ENCODE data around the gene CYP2E1. TPM values are rescaled to one million over a fixed set of nuclear protein-coding genes. Genes with fewer than 3 reads are reported as not detected.

CYP2E1 gene
- total RNA-seq, 1 donor from 2014 or later: 2.1 TPM

- intact Hi-C loops (cut with DNase I): no loop called here
Observed at GRCh38 chr10:133559216-133559615, 32.1 kb downstream of the CYP2E1 start.

GRCh38 chr10:133564816-133565215 lies 37.7 kb downstream of the CYP2E1 start:
- ATAC-seq (no peak), DNase-seq (no peak)
- H3K4me3 ChIP-seq: no peak overlapping the region
- H3K27me3 ChIP-seq: peaks cover 10% of the 10 kb centered on the region
- TF ChIP-seq CTCF (IDR thresholded peaks at IDR 0.05): no peak
- intact Hi-C loops (cut with DNase I): no loop called here
- H3K36me3 ChIP-seq: no peaks in the 10 kb centered on the region
- H3K9me3 ChIP-seq: no peaks in the 10 kb centered on the region
- no peak overlapping the region for H3K27ac ChIP-seq
- H3K4me1 ChIP-seq: no peaks in the 10 kb centered on the region

More at GRCh38 chr10:133559216-133559615, 32.1 kb downstream of the CYP2E1 start:
- Histone ChIP-seq H3K27me3 (no peaks in the 10 kb centered on the region), H3K4me3 (no peak overlapping the region), H3K4me1 (no peaks in the 10 kb centered on the region), H3K27ac (no peak overlapping the region), H3K36me3 (no peaks in the 10 kb centered on the region), H3K9me3 (no peaks in the 10 kb centered on the region)
- DNase-seq (no peak), ATAC-seq (no peak)
- TF ChIP-seq CTCF (IDR thresholded peaks at IDR 0.05): no peak

GRCh38 chr10:133565441-133566294 lies 38.5 kb downstream of the CYP2E1 start, which contains the start of gene SYCE1:
Gene SYCE1 (minus strand): TSS chr10:133565583. CDS start chr10:133565529, 54 bp downstream.
- Histone ChIP-seq H3K4me3 (no peak within 1 kb of the TSS), H3K27me3 (peaks cover 10% of the 10 kb centered on the region), H3K36me3 (no peaks in the 10 kb centered on the region), H3K9me3 (no peaks in the 10 kb centered on the region), H3K27ac (no peak within 1 kb of the TSS), H3K4me1 (no peaks in the 10 kb centered on the region)
- peak; percentile 51 for ATAC-seq
- TF ChIP-seq CTCF (IDR thresholded peaks at IDR 0.05): no peak
- DNase-seq: no peak
- intact Hi-C loops (cut with DNase I): no loop called here

- Histone ChIP-seq H3K4me1 (no peaks in the 10 kb centered on the region), H3K27ac (no peak overlapping the region), H3K36me3 (no peaks in the 10 kb centered on the region), H3K27me3 (peaks cover 10% of the 10 kb centered on the region), H3K4me3 (no peak overlapping the region), H3K9me3 (no peaks in the 10 kb centered on the region)
- TF ChIP-seq CTCF (IDR thresholded peaks at IDR 0.05): no peak
- intact Hi-C loops (cut with DNase I): no loop called here
- ATAC-seq (no peak), DNase-seq (no peak)
Observed at GRCh38 chr10:133567119-133567518, 40.0 kb downstream of the CYP2E1 start.

- DNase-seq (no peak), ATAC-seq (no peak)
- no peaks in the 10 kb centered on the region for H3K36me3 ChIP-seq
- H3K27me3 ChIP-seq: peaks cover 10% of the 10 kb centered on the region
- H3K27ac ChIP-seq: no peak overlapping the region
- no peak for TF ChIP-seq CTCF (IDR thresholded peaks at IDR 0.05)
- H3K9me3 ChIP-seq: no peaks in the 10 kb centered on the region
- intact Hi-C loops (cut with DNase I): no loop called here
- no peak overlapping the region for H3K4me3 ChIP-seq
- no peaks in the 10 kb centered on the region for H3K4me1 ChIP-seq
Observed at GRCh38 chr10:133567609-133568286, 40.6 kb downstream of the CYP2E1 start.
